HG02870 (cell line): ENCODE results near the gene BCL7A.
"Not testable (repeated sequence)": the region's sequence is repeated elsewhere in the genome, so short reads cannot be mapped to it uniquely, and the experiment has no call there.

Experiments used
- ATAC-seq: cut with Tn5 transposase; IDR thresholded peaks from one replicate; pipeline ENCODE4 v1.9.1; 2021; ENCODE audit warnings: mild to moderate bottlenecking, moderate library complexity; ENCODE audit not compliant: unreplicated experiment

Gene BCL7A

DNA sequence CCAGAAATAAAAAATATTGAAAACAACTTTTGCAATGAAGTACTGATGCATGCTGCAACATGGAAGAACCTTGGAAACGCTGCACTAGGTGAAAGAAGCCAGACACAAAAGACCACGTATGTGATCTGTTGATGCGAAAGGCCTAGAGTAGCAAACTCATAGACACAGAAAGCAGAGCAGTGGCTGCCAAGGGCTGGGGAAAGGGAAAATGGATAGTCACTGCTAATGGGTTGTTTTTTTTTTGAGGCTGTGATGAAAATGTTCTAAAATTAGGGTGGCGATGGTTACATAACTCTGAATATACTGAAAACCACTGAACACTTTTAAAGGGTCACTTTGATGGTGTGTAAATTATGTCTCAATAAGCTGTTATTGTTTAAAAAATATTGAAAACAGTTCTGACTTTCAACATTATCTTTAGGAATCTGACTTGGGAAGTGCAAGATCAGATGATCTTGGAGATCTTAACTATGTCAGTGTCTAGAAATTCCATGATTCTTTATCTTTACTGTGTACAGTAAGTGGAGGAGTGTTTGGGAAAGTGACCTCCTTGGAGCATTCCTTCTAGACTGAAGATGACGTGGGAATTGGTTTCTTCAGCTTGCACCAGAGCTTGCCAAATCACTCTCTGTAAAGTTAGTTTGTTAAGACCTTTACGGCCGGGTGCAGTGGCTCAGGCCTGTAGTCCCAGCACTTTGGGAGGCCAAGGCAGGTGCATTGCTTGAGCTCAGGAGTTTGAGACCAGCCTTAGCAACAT, 69.3 kb downstream of the BCL7A start:
- no peak for ATAC-seq

- ATAC-seq, result no peak
Observed at GRCh38 chr12:122093098-122093883, 71.6 kb downstream of the BCL7A start.

DNA sequence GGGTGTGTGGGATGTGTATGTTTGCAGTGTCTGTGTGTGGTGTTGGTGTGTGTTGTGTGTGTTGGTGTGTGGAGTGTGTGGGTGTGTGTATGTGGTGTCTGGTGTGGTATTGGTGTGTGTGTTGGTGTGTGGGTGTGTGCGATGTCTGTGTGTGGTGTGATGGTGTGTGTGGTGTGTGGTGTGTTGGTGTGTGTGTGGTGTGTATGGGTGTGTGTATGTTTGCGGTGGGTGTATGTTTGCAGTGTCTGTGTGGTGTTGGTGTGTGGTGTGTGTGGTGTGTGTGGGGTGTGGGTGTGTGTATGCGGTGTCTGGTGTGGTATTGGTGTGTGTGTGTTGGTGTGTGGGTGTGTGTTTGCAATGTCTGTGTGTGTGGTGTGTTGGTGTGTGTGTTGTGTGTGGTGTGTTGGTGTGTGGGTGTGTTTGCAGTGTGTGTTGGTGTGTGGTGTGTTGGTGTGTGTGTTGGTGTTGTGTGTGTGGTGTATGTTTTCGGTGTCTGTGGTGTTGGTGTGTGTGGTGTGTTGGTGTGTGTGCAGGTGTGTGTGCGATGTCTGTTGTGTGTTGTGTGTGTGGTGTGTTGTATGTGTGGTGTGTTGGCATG, 72.6 kb downstream of the BCL7A start:
- ATAC-seq, result no peak

DNA sequence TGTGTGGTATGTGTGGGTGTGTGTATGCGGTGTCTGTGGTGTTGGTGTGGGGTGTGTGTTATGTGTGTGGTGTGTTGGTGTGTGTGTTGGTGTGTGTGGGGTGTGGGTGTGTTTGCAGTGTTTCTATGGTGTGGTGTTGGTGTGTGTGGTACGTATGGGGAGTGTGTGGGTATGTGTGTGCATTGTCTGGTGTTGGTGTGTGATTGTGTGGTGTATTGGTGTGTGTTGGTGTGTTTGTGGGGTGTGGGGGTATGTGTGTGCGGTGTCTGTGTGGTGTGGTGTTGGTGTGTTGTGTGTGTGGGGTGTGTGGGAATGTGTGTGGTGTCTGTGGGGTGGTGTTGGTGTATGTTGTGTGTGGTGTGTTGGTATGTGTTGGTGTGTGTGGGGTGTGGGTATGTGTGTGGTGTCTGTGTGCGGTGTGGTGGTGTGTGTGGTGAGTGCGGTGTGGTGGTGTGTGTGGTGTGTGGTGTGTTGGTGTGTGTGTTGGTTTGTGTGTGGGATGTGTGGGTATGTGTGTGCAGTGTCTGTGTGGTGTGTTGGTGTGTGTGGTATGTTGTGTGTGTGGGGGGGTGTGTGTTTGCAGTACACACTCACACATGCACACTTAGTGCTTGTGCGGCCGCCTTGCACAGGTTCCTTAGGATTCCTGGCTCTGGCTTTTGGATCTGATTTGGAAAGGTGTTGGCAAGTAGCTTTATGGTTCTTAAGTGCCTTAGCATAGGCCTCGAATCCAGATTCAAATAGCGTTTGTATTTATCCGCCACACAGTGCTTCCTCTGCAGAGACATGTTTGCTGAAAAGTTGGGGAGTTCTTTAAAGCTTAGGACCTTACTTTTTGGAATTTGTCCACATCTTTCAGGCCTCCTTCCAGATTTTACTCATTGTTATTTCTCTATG, 73.3 kb downstream of the BCL7A start:
- ATAC-seq, result no peak

GRCh38 chr12:122096014-122096413, 74.3 kb downstream of the BCL7A start:
- ATAC-seq, result no peak

GRCh38 chr12:122096591-122097149, 75.0 kb downstream of the BCL7A start:
- ATAC-seq, result no peak

GRCh38 chr12:122097584-122097926, 75.9 kb downstream of the BCL7A start:
- ATAC-seq, result no peak

- ATAC-seq, result no peak
Observed at GRCh38 chr12:122097927-122098756, 76.5 kb downstream of the BCL7A start.

DNA sequence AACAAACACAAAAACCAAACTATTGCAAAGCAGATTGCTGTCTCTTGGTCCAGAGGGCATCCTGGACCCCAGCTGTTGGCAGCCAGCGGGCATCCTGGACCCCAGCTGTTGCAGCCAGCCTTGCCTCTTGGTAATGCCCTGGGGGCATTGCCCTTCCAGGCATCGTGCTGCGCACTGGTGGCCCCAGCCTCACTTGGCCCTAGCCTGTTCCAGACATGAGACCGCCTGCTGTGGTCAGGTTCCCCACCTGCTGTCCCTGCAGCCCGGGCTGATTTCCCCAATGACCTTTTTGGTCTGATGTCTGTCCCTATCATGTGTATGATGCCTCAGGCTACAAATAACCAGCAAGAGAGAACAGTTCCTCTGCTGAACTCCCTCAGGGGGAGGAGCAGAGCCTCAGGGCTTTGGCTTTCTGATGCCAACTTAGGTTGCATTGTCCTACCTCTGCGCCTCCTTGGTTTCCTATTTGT, 77.6 kb downstream of the BCL7A start:
- no peak for ATAC-seq

- ATAC-seq, result no peak
Observed at GRCh38 chr12:122099856-122100255, 78.2 kb downstream of the BCL7A start.

DNA sequence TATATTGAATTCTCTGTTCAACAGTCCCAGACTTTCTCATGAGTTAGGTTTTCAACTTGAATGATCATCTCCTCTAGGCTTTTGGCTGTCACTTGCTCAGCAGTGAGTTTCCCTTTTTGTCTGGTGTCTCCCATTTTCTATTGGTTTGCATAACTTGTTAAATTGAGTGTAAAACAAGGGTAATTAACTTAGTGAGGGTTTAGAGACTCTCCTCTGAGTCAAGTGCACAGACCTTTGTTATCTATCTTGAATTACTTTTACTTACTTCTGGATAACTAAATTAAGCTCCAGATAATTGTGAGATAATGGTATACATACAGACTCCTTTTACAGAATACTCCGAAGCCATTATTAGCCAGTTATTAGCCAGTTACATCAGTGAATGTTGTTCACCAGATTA, 78.9 kb downstream of the BCL7A start:
- ATAC-seq, result no peak

GRCh38 chr12:122102331-122102730, 80.6 kb downstream of the BCL7A start:
- no peak for ATAC-seq

DNA sequence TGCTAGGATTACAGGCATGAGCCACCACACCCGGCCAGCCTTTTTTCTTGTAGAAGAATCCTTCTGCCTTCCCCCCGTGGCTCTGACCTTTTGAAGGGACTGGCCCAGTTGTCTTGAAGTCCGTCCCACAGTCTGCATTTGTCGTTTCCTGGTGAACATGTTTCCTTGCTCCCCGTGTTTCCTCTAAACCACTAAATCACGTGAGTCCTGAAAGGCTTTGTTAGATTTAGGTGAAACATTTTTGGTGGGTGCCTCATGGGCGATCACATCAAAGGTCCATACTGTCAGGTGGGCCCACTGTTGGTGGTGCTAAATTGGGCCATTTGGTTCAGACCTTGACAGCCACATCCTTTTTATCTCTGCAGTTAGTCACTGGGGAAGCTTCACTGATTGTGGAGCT, 83.2 kb downstream of the BCL7A start:
- no peak for ATAC-seq

GRCh38 chr12:122105496-122105895, 83.8 kb downstream of the BCL7A start:
- ATAC-seq, result not testable (repeated sequence)

DNA sequence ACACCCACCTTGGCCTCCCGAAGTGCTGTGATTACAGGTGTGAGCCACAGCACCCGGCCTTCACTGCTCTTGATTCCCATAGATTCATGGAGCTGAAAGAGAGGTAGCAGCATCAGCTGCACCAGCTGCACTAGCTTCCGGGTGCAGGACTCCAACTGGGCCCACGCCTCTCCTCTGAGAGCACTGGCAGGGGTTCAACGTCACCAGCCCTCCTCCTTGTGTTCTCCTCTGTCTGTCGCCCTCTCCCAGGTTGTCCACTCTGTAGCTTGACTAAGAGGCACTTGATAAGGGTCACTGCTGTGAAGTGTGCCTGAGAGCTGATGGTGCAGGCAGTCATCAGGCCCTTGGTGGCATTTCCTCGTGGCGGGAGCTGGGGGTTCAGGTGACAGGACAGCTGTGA, 85.2 kb downstream of the BCL7A start:
- no peak for ATAC-seq

- no peak for ATAC-seq
Observed at GRCh38 chr12:122107261-122107660, 85.6 kb downstream of the BCL7A start.

GRCh38 chr12:122111089-122111641, 89.5 kb downstream of the BCL7A start:
- no peak for ATAC-seq
